Activated naive CD4-positive, alpha-beta T cell (primary cell): Measurements from ENCODE around the gene PHF14.

ENCODE experiments used
- DNase-seq, 4 experiments: peaks; one replicate each; lab custom pipeline; 2025; lab: John Stamatoyannopoulos, UW

PHF14 gene

DNA sequence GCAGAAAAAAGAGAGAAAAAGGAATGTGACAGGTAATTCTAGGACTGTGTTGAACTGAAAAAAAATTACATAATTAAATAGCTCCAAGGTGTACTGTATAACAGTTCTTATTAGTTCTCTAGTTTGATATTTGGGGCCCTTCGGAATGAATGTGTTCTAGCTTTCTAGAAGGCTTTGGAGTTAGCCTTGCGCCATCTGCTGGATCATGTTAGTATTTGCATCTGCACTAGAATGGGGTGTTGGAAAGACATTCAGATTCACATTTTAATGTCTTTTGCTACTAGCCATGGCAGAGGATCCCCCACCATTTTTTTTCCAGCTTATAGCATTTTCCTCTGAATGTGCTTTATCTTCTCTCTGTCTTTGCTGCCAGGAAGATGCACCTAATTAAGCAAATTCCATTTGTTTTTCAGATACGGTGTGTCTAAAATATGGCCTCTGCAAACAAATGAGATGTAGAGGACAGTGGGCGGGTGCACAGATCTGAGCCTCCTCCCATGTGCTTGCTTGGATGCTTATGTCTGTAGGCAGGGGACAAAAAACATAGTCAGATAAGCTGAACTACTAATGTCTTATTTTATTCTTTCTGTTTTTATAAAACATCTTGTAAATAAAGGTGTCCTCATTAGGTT, 238.5 kb downstream of the PHF14 start:
- DNase-seq, result peak in 1 of 4 experiments; percentile 4

DNA sequence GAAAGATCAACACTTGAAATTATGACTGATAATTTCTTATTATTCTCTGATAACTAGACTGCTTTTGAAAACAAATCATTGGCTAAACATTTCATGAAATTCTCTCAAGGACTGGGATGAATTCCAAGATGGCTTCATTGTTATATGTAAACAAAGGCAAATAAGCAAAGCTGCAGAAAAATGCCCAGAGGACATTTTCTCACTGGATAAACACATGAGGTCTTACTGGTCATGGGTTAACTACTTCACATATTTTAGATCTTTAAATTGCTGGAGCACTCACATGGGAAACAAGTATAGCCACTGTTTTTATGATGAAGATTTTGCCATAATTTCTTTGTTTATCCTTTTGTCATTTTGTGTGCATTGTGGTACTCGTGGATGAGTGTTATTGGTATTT, 239.1 kb downstream of the PHF14 start:
- no peak for DNase-seq

- DNase-seq, result no peak
These were observed 239.6 kb downstream of the PHF14 start for GRCh38 chr7:11213266-11213665.

DNA sequence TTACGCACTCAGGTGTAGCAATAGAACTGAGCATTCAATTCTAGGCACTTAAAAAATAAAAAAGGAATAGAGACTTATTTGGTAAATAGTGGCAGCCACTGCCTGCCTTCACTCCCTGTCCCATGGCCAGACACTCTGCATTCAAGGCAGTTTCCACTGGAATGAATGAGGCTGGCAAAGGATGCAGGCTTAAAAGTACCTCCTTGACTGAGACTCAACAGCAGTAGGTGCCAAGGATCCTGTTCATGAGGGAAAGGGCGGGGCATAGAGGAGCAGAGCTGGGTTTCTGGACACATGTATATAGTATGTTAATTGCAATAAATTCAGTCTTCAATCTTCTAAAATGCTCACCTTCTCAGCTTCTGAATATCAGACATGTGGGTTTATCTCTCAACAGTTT, 242.6 kb downstream of the PHF14 start:
- no peak for DNase-seq

GRCh38 chr7:11217848-11218565, 244.3 kb downstream of the PHF14 start:
- no peak for DNase-seq
